H1 (cell line): ENCODE results near the gene BCAS3. TPM values are rescaled to one million over a fixed set of nuclear protein-coding genes. Genes with fewer than 3 reads are reported as not detected.

Experiments used
- NANOG ChIP-seq: IDR thresholded peaks from 2 replicates; pipeline ENCODE4 v1.6.1; 2011; ENCODE audit warnings: low read length, low read depth, mild to moderate bottlenecking, inconsistent platforms; ENCODE audit not compliant: insufficient read depth, poor library complexity, severe bottlenecking
- RBBP5 ChIP-seq: IDR thresholded peaks from 2 replicates; pipeline ENCODE4 v1.7.1; 2012; ENCODE audit warnings: low read depth, mild to moderate bottlenecking, inconsistent platforms, low read length, moderate library complexity, borderline replicate concordance
- TAF1 ChIP-seq: IDR thresholded peaks from 2 replicates; pipeline ENCODE4 v1.6.1; 2011; ENCODE audit warnings: mild to moderate bottlenecking, low read depth, low read length
- polyA plus RNA-seq, 7 experiments: library from polyadenylated mRNA; depleted of rRNA in 3 of 7; stranded (reverse) in 5 of 7; unstranded in 2 of 7; fragments of >200 nt in 5 of 7; fragments of 200-250 nt in 2 of 7; gene quantifications; 1 replicate in 5 of 7; 2 replicates in 1 of 7; 4 replicates in 1 of 7; pipeline versions ENCODE4 v1.2.1 to v1.2.3, GENCODE V29; 2011 to 2013; ENCODE audit warnings: missing spikeins in 2 of 7, mixed read lengths in 2 of 7
- total RNA-seq: library from RNA; stranded (reverse); fragmentation: NEBNext Ultra II Directional; extraction: Animal tissue kit (Norgen Biotek cat#: 25700); gene quantifications from 2 replicates; pipeline ENCODE4 v1.2.1, GENCODE V29; 2021
- TF ChIP-seq, protein P1 (sequence below): fragments of 300-600 bp; sonication (generic); IDR thresholded peaks from 2 replicates; pipeline ENCODE4 v1.7.1; 2012; ENCODE audit warnings: low read length, moderate library complexity, mild to moderate bottlenecking, inconsistent platforms; ENCODE audit not compliant: insufficient replicate concordance

The BCAS3 gene
- total and polyA plus RNA-seq, 2 of the 8 experiments (the other 6 are each of a cell fraction or from before 2014, with no cell fraction given) = 9.9 to 13.3 TPM

GRCh38 chr17:60960398-60961065 lies 282.9 kb downstream of the BCAS3 start (continued):
- TF ChIP-seq TAF1 = no peak
- TF ChIP-seq NANOG = no peak
- TF ChIP-seq, protein P1, sequence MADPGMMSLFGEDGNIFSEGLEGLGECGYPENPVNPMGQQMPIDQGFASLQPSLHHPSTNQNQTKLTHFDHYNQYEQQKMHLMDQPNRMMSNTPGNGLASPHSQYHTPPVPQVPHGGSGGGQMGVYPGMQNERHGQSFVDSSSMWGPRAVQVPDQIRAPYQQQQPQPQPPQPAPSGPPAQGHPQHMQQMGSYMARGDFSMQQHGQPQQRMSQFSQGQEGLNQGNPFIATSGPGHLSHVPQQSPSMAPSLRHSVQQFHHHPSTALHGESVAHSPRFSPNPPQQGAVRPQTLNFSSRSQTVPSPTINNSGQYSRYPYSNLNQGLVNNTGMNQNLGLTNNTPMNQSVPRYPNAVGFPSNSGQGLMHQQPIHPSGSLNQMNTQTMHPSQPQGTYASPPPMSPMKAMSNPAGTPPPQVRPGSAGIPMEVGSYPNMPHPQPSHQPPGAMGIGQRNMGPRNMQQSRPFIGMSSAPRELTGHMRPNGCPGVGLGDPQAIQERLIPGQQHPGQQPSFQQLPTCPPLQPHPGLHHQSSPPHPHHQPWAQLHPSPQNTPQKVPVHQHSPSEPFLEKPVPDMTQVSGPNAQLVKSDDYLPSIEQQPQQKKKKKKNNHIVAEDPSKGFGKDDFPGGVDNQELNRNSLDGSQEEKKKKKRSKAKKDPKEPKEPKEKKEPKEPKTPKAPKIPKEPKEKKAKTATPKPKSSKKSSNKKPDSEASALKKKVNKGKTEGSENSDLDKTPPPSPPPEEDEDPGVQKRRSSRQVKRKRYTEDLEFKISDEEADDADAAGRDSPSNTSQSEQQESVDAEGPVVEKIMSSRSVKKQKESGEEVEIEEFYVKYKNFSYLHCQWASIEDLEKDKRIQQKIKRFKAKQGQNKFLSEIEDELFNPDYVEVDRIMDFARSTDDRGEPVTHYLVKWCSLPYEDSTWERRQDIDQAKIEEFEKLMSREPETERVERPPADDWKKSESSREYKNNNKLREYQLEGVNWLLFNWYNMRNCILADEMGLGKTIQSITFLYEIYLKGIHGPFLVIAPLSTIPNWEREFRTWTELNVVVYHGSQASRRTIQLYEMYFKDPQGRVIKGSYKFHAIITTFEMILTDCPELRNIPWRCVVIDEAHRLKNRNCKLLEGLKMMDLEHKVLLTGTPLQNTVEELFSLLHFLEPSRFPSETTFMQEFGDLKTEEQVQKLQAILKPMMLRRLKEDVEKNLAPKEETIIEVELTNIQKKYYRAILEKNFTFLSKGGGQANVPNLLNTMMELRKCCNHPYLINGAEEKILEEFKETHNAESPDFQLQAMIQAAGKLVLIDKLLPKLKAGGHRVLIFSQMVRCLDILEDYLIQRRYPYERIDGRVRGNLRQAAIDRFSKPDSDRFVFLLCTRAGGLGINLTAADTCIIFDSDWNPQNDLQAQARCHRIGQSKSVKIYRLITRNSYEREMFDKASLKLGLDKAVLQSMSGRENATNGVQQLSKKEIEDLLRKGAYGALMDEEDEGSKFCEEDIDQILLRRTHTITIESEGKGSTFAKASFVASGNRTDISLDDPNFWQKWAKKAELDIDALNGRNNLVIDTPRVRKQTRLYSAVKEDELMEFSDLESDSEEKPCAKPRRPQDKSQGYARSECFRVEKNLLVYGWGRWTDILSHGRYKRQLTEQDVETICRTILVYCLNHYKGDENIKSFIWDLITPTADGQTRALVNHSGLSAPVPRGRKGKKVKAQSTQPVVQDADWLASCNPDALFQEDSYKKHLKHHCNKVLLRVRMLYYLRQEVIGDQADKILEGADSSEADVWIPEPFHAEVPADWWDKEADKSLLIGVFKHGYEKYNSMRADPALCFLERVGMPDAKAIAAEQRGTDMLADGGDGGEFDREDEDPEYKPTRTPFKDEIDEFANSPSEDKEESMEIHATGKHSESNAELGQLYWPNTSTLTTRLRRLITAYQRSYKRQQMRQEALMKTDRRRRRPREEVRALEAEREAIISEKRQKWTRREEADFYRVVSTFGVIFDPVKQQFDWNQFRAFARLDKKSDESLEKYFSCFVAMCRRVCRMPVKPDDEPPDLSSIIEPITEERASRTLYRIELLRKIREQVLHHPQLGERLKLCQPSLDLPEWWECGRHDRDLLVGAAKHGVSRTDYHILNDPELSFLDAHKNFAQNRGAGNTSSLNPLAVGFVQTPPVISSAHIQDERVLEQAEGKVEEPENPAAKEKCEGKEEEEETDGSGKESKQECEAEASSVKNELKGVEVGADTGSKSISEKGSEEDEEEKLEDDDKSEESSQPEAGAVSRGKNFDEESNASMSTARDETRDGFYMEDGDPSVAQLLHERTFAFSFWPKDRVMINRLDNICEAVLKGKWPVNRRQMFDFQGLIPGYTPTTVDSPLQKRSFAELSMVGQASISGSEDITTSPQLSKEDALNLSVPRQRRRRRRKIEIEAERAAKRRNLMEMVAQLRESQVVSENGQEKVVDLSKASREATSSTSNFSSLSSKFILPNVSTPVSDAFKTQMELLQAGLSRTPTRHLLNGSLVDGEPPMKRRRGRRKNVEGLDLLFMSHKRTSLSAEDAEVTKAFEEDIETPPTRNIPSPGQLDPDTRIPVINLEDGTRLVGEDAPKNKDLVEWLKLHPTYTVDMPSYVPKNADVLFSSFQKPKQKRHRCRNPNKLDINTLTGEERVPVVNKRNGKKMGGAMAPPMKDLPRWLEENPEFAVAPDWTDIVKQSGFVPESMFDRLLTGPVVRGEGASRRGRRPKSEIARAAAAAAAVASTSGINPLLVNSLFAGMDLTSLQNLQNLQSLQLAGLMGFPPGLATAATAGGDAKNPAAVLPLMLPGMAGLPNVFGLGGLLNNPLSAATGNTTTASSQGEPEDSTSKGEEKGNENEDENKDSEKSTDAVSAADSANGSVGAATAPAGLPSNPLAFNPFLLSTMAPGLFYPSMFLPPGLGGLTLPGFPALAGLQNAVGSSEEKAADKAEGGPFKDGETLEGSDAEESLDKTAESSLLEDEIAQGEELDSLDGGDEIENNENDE = no peak
- TF ChIP-seq RBBP5 = no peak
